Measurements from ENCODE around the gene ITPR3. TPM values are rescaled to one million over a fixed set of nuclear protein-coding genes. Genes with fewer than 3 reads are reported as not detected.

The ITPR3 gene
- total and polyA plus RNA-seq, 2 of the 13 experiments (the other 11 are each of a cell fraction or from before 2014, with no cell fraction given) = 3.8 to 21.4 TPM

DNA sequence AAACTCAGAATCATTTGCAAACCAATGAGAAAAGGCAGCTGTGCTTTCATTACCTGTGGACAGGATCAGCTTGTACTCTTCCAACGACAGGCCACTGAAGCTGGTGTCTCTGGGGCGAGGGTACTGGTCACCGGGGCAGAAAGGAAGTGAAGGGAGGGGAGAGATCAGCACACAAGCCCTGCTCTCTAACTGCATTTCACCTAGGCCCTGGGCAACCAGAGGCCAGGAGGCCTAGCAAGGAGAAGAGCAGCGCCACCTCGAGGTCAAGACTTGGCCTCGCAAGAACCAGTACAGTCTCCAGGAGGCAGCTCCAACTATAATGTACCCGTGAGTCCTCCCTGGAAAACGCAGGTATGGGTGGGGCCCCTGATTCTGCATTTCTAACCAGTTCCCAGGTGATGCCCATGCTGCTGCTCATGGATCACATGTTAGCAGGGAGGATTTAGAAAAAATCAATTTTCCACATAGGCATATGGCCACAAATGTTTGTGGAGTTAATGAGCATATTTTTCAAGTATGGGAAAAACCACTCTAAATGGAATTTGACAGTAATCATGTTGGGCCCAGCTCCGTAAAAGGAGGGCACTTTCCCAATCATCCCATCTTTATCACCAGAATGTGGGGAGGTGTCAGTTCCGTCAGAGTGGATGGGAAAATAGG lies 79.4 kb downstream of the ITPR3 start:
- no peaks in the 10 kb centered on the region for H3K27me3 ChIP-seq (ENCODE audit: control insufficient read depth in 1 of 2, insufficient read depth in 2 of 2, low read length in 2 of 2)
- BruUV-seq (replicated peaks) = TSS peak; percentile 36
- peak; percentile 42 for FAIRE-seq
- POLR2A ChIA-PET = interaction anchor here (2.1 to 3.9 kb wide), 2 partner anchors 11 to 111 kb away, joined by 8 to 22 read pairs; partner anchors contain the start of gene UQCC2
- no peak overlapping the region for H3K27ac ChIP-seq (ENCODE audit: extremely low read length, insufficient read depth, low read length)
- H3K4me2 ChIP-seq (ENCODE audit: low read depth, low read length) = no peak overlapping the region
- intact Hi-C loops (cut with micrococcal nuclease; ENCODE audit: unreplicated experiment) = loop anchor here (10.0 kb wide), 1 partner anchor 66 kb away; no protein-coding TSS in a partner anchor
- H3K4me1 ChIP-seq (ENCODE audit: insufficient read depth, low read length) = peaks cover 11% of the 10 kb centered on the region; the same call in 1 of the 2 replicates
- WGBS (ENCODE audit: low lambda C conversion rate) = 85% methylated on average over 9 of the region's 10 CpGs
- CTCF ChIA-PET (ENCODE audit: low intra/inter-chr PET ratio, low total read pairs) = interaction anchor here (2.1 to 4.7 kb wide), 3 partner anchors 110 to 117 kb away, joined by 6 to 19 read pairs (median 16); no protein-coding TSS in a partner anchor
- ATAC-seq = peak; percentile 68
- in situ Hi-C loops (cut with HindIII; ENCODE audit: extremely low pct_ligation_motif_present, low pct_unique_long_range_greater_than_20kb) = loop anchor here (5.0 kb wide), 1 partner anchor 113 kb away; no protein-coding TSS in a partner anchor
- DNase-seq (ENCODE audit: low spot score) = peak; percentile 58
- H2AFZ ChIP-seq (ENCODE audit: low read length) = no peak overlapping the region
- no peaks in the 10 kb centered on the region for H3K9me3 ChIP-seq (ENCODE audit: low read length)
- H3K9ac ChIP-seq (ENCODE audit: insufficient read depth, low read depth, low read length) = no peak overlapping the region
- H3K4me3 ChIP-seq (replicated peaks in 1 of 3; ENCODE audit: insufficient read depth in 1 of 3, low read depth in 2 of 3, low read length in 3 of 3) = no peak overlapping the region
- H3K36me3 ChIP-seq (replicated peaks in 1 of 2; ENCODE audit: control insufficient read depth in 1 of 2, insufficient read depth in 2 of 2, low read length in 2 of 2) = peaks cover 27 to 60% of the 10 kb centered on the region in 2 experiments
- no peaks in the 10 kb centered on the region for H3K79me2 ChIP-seq (ENCODE audit: insufficient read depth, low read length)
- no peaks in the 10 kb centered on the region for H4K20me1 ChIP-seq (ENCODE audit: insufficient read depth, low read length)
- TF ChIP-seq ZNF367 (CRISPR knock-in tag; IDR thresholded peaks at IDR 0.05; ENCODE audit: borderline replicate concordance) (no peak), ZBTB7B (CRISPR knock-in tag; IDR thresholded peaks at IDR 0.05) (no peak), RNF2 (conservative IDR thresholded peaks at IDR 0.05; ENCODE audit: low read depth) (no peak), SMC3 (IDR thresholded peaks at IDR 0.05; ENCODE audit: low read length) (peak; percentile 56), ERF (CRISPR knock-in tag; IDR thresholded peaks at IDR 0.05) (peak; percentile 40; the same call in 1 of the 2 replicates), ZFX (CRISPR knock-in tag; IDR thresholded peaks at IDR 0.05; ENCODE audit: low read depth) (peak; percentile 49; the same call in 1 of the 2 replicates), JARID2 (CRISPR knock-in tag; IDR thresholded peaks at IDR 0.05; ENCODE audit: insufficient replicate concordance) (no peak), HCFC1 (IDR thresholded peaks at IDR 0.05; ENCODE audit: low read depth, low read length) (0 out of 2 replicates have a peak, but pooled peaks have one; percentile 10), HOXA9 (CRISPR knock-in tag; IDR thresholded peaks at IDR 0.05; ENCODE audit: borderline replicate concordance) (no peak), NFATC3 (CRISPR knock-in tag; IDR thresholded peaks at IDR 0.05) (no peak), AHR (CRISPR knock-in tag; IDR thresholded peaks at IDR 0.05) (no peak), PRMT3 (CRISPR knock-in tag; IDR thresholded peaks at IDR 0.05; ENCODE audit: borderline replicate concordance, low read depth) (no peak), RBFOX2 (IDR thresholded peaks at IDR 0.05; ENCODE audit: low read depth, low read length) (no peak), RAD21 (CRISPR knock-in tag; IDR thresholded peaks at IDR 0.05) (0 out of 2 replicates have a peak, but pooled peaks have one; percentile 19)
- TF ChIP-seq, protein P1, sequence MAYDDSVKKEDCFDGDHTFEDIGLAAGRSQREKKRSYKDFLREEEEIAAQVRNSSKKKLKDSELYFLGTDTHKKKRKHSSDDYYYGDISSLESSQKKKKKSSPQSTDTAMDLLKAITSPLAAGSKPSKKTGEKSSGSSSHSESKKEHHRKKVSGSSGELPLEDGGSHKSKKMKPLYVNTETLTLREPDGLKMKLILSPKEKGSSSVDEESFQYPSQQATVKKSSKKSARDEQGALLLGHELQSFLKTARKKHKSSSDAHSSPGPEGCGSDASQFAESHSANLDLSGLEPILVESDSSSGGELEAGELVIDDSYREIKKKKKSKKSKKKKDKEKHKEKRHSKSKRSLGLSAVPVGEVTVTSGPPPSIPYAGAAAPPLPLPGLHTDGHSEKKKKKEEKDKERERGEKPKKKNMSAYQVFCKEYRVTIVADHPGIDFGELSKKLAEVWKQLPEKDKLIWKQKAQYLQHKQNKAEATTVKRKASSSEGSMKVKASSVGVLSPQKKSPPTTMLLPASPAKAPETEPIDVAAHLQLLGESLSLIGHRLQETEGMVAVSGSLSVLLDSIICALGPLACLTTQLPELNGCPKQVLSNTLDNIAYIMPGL (CRISPR knock-in tag; IDR thresholded peaks at IDR 0.05; ENCODE audit: borderline replicate concordance in 1 of 2, low read depth in 1 of 2) = peak in 1 of 2 experiments; percentile 55; a peak in 1 of 4 replicates
- TF ChIP-seq, protein P2, sequence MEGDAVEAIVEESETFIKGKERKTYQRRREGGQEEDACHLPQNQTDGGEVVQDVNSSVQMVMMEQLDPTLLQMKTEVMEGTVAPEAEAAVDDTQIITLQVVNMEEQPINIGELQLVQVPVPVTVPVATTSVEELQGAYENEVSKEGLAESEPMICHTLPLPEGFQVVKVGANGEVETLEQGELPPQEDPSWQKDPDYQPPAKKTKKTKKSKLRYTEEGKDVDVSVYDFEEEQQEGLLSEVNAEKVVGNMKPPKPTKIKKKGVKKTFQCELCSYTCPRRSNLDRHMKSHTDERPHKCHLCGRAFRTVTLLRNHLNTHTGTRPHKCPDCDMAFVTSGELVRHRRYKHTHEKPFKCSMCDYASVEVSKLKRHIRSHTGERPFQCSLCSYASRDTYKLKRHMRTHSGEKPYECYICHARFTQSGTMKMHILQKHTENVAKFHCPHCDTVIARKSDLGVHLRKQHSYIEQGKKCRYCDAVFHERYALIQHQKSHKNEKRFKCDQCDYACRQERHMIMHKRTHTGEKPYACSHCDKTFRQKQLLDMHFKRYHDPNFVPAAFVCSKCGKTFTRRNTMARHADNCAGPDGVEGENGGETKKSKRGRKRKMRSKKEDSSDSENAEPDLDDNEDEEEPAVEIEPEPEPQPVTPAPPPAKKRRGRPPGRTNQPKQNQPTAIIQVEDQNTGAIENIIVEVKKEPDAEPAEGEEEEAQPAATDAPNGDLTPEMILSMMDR (CRISPR knock-in tag; IDR thresholded peaks at IDR 0.05) = peak; percentile 87
- TF ChIP-seq, protein P3, sequence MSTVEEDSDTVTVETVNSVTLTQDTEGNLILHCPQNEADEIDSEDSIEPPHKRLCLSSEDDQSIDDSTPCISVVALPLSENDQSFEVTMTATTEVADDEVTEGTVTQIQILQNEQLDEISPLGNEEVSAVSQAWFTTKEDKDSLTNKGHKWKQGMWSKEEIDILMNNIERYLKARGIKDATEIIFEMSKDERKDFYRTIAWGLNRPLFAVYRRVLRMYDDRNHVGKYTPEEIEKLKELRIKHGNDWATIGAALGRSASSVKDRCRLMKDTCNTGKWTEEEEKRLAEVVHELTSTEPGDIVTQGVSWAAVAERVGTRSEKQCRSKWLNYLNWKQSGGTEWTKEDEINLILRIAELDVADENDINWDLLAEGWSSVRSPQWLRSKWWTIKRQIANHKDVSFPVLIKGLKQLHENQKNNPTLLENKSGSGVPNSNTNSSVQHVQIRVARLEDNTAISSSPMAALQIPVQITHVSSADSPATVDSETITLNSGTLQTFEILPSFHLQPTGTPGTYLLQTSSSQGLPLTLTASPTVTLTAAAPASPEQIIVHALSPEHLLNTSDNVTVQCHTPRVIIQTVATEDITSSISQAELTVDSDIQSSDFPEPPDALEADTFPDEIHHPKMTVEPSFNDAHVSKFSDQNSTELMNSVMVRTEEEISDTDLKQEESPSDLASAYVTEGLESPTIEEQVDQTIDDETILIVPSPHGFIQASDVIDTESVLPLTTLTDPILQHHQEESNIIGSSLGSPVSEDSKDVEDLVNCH (CRISPR knock-in tag; IDR thresholded peaks at IDR 0.05) = no peak

Measured in HepG2 (cell line).